ENCODE data around the gene RPS25.

DNA sequence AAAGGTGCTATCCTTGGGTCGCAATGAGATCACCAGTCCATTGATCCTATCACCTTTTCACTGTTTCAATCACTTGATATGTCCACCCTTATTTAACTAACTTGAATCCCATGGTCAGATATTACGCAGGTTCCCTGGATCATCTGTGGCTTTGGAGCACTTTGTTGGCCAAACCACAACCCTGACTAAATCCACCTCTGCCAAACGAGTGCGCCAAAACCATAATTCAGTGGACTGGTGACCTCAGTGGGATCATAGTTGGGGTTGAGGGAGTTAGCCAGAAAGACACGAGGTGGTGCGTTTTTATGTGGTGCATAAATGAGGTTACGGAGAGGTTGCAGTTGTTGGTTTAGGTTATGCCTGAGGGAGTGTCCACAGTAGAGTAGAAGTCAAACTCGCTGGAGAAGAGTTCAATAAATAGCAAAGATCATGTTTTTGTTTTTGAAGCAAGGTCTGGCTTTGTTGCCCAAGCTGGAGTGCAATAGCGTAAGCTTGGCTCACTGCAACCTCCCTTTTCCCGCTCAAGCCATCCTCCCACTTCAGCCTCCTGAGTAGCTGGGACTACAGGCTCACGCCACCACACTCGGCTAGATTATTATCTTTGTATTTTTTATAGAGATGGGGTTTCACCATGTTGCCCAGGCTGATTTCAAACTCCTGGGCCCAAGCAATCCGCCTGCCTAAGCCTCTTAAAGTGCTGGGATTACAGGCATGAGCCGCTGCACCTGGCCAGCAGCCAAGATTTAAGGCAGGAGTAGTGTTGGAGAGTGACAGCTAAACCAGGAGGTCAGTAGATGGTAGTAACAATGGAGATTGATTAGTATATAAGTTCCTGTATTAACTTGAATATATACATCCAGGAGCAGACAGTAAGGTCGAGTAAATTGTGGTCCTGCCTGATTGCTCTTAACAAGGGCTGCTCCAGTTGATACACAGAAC, 42.1 kb downstream of the RPS25 start:
- no peak for TF ChIP-seq MAX (IDR thresholded peaks at IDR 0.05; ENCODE audit: low read depth, low read length)
- TF ChIP-seq SP1 (IDR thresholded peaks at IDR 0.05; ENCODE audit: low read depth, low read length) = no peak
- TF ChIP-seq, protein P1, sequence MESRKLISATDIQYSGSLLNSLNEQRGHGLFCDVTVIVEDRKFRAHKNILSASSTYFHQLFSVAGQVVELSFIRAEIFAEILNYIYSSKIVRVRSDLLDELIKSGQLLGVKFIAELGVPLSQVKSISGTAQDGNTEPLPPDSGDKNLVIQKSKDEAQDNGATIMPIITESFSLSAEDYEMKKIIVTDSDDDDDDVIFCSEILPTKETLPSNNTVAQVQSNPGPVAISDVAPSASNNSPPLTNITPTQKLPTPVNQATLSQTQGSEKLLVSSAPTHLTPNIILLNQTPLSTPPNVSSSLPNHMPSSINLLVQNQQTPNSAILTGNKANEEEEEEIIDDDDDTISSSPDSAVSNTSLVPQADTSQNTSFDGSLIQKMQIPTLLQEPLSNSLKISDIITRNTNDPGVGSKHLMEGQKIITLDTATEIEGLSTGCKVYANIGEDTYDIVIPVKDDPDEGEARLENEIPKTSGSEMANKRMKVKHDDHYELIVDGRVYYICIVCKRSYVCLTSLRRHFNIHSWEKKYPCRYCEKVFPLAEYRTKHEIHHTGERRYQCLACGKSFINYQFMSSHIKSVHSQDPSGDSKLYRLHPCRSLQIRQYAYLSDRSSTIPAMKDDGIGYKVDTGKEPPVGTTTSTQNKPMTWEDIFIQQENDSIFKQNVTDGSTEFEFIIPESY (IDR thresholded peaks at IDR 0.05) = no peak
- TF ChIP-seq, protein P2, sequence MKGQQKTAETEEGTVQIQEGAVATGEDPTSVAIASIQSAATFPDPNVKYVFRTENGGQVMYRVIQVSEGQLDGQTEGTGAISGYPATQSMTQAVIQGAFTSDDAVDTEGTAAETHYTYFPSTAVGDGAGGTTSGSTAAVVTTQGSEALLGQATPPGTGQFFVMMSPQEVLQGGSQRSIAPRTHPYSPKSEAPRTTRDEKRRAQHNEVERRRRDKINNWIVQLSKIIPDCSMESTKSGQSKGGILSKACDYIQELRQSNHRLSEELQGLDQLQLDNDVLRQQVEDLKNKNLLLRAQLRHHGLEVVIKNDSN (IDR thresholded peaks at IDR 0.05; ENCODE audit: borderline replicate concordance, extremely low read length, insufficient read depth, low read depth, low read length) = no peak
- TF ChIP-seq, protein P3, sequence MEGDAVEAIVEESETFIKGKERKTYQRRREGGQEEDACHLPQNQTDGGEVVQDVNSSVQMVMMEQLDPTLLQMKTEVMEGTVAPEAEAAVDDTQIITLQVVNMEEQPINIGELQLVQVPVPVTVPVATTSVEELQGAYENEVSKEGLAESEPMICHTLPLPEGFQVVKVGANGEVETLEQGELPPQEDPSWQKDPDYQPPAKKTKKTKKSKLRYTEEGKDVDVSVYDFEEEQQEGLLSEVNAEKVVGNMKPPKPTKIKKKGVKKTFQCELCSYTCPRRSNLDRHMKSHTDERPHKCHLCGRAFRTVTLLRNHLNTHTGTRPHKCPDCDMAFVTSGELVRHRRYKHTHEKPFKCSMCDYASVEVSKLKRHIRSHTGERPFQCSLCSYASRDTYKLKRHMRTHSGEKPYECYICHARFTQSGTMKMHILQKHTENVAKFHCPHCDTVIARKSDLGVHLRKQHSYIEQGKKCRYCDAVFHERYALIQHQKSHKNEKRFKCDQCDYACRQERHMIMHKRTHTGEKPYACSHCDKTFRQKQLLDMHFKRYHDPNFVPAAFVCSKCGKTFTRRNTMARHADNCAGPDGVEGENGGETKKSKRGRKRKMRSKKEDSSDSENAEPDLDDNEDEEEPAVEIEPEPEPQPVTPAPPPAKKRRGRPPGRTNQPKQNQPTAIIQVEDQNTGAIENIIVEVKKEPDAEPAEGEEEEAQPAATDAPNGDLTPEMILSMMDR (IDR thresholded peaks at IDR 0.05 in 2 of 3, conservative IDR thresholded peaks at IDR 0.05 in 1 of 3; ENCODE audit: control insufficient read depth in 2 of 3, extremely low read depth in 1 of 3, insufficient read depth in 1 of 3, low read depth in 3 of 3, low read length in 3 of 3) = no peak
- TF ChIP-seq CHD2 (IDR thresholded peaks at IDR 0.05; ENCODE audit: borderline replicate concordance, low read depth, low read length) = no peak
- TF ChIP-seq GATAD2B (conservative IDR thresholded peaks at IDR 0.05; ENCODE audit: low read depth) = no peak
